ENCODE results near the gene PARP1. TPM values are rescaled to one million over a fixed set of nuclear protein-coding genes. Genes with fewer than 3 reads are reported as not detected.
A peak's percentile ranks its signal among the peaks of the same experiment; 100 is the strongest.

Gene PARP1
- total RNA-seq, 2 experiments from 2014 or later: 532 to 594 TPM

- CTCF ChIA-PET (ENCODE audit: unreplicated experiment): no interaction called here
- DNase-seq (ENCODE audit: low spot score): no peak
Measured at GRCh38 chr1:226417830-226418546, 10.1 kb upstream of the PARP1 start.

GRCh38 chr1:226417350-226417749 lies 9.5 kb upstream of the PARP1 start:
- Histone ChIP-seq H3K79me2 (ENCODE audit: insufficient read depth, low read depth, low read length) (no peaks in the 10 kb centered on the region), H3K4me3 (ENCODE audit: low read depth, low read length, poor library complexity, severe bottlenecking) (no peak overlapping the region), H3K27ac (ENCODE audit: low read depth, low read length, poor library complexity, severe bottlenecking) (no peak overlapping the region), H3K36me3 (ENCODE audit: insufficient read depth, low read length) (no peaks in the 10 kb centered on the region), H4K20me1 (ENCODE audit: insufficient read depth, low read length) (no peaks in the 10 kb centered on the region), H3K4me2 (ENCODE audit: low read length) (no peak overlapping the region), H3K9me2 (ENCODE audit: insufficient read depth, low read length) (no peaks in the 10 kb centered on the region), H2AFZ (ENCODE audit: low read length) (0 out of 2 replicates have a peak overlapping the region, but pooled peaks have one; percentile 1), H3K9me3 (ENCODE audit: low read length) (no peaks in the 10 kb centered on the region), H3K4me1 (ENCODE audit: insufficient read depth, low read length, poor library complexity, severe bottlenecking) (peaks cover 44% of the 10 kb centered on the region)
- intact Hi-C loops (cut with micrococcal nuclease; ENCODE audit: unreplicated experiment): no loop called here
- TF ChIP-seq CTCF (conservative IDR thresholded peaks at IDR 0.05; ENCODE audit: low read length): no peak
- no peak for TF ChIP-seq EZH2phosphoT487 (IDR thresholded peaks at IDR 0.05; ENCODE audit: borderline replicate concordance, low read depth, low read length)
- POLR2A ChIA-PET: interaction anchor here (0.6 to 2.6 kb wide), 4 partner anchors 9 to 302 kb away, joined by 3 to 14 read pairs (median 3); partner anchors contain the start of gene PARP1
- CTCF ChIA-PET (ENCODE audit: unreplicated experiment): interaction anchor here (1.1 kb wide), 1 partner anchor 9 kb away, joined by 3 read pairs; no protein-coding TSS in a partner anchor
- no peak for DNase-seq (ENCODE audit: low spot score)
- BruUV-seq (replicated peaks): no TSS peak

More at GRCh38 chr1:226417830-226418546, 10.1 kb upstream of the PARP1 start:
- H3K27ac ChIP-seq (ENCODE audit: low read depth, low read length, poor library complexity, severe bottlenecking): no peak overlapping the region
- H3K9me2 ChIP-seq (ENCODE audit: insufficient read depth, low read length): no peaks in the 10 kb centered on the region
- H3K36me3 ChIP-seq (ENCODE audit: insufficient read depth, low read length): no peaks in the 10 kb centered on the region
- POLR2A ChIA-PET: interaction anchor here (0.6 to 8.3 kb wide), 3 partner anchors 10 to 302 kb away, joined by 3 to 106 read pairs (median 14); partner anchors contain the start of gene PARP1
- no TSS peak for BruUV-seq (replicated peaks)
- intact Hi-C loops (cut with micrococcal nuclease; ENCODE audit: unreplicated experiment): no loop called here
- peak overlapping the region; percentile 1; the same call in 1 of the 2 replicates for H2AFZ ChIP-seq (ENCODE audit: low read length)
- no peaks in the 10 kb centered on the region for H3K79me2 ChIP-seq (ENCODE audit: insufficient read depth, low read depth, low read length)
- no peaks in the 10 kb centered on the region for H4K20me1 ChIP-seq (ENCODE audit: insufficient read depth, low read length)
- no peak overlapping the region for H3K4me3 ChIP-seq (ENCODE audit: low read depth, low read length, poor library complexity, severe bottlenecking)
- H3K9me3 ChIP-seq (ENCODE audit: low read length): no peaks in the 10 kb centered on the region
- no peak for TF ChIP-seq CTCF (conservative IDR thresholded peaks at IDR 0.05; ENCODE audit: low read length)
- TF ChIP-seq EZH2phosphoT487 (IDR thresholded peaks at IDR 0.05; ENCODE audit: borderline replicate concordance, low read depth, low read length): no peak
- H3K4me1 ChIP-seq (ENCODE audit: insufficient read depth, low read length, poor library complexity, severe bottlenecking): peaks cover 41% of the 10 kb centered on the region
- no peak overlapping the region for H3K4me2 ChIP-seq (ENCODE audit: low read length)
